Colonic mucosa (tissue), 4 donors: ENCODE results near the gene TMEM140. TPM values are rescaled to one million over a fixed set of nuclear protein-coding genes. Genes with fewer than 3 reads are reported as not detected.
A peak's percentile ranks its signal among the peaks of the same experiment; 100 is the strongest.
"Not testable (repeated sequence)": the region's sequence is repeated elsewhere in the genome, so short reads cannot be mapped to it uniquely, and the experiment has no call there.

Source experiments
- DNase-seq: peaks from one replicate; pipeline ENCODE4 v3.0.0-alpha.2; 2020
- H3K27ac ChIP-seq: fragments of 200-600 bp; one replicate; pipeline ENCODE4 v1.8.0; 2021
- H3K27me3 ChIP-seq: fragments of 200-600 bp; one replicate; pipeline ENCODE4 v1.8.0; 2021
- H3K36me3 ChIP-seq: fragments of 200-600 bp; one replicate; pipeline ENCODE4 v1.8.0; 2021
- H3K4me1 ChIP-seq: fragments of 200-600 bp; one replicate; pipeline ENCODE4 v1.8.0; 2021; ENCODE audit warnings: mild to moderate bottlenecking
- H3K4me3 ChIP-seq: fragments of 200-600 bp; one replicate; pipeline ENCODE4 v1.8.0; 2021
- H3K9ac ChIP-seq, 2 donors: one replicate each; pipeline ENCODE4 v1.7.0; 2013; ENCODE audit warnings: control low read depth in 2 of 2, low read depth in 2 of 2, low read length in 2 of 2
- H3K9me3 ChIP-seq: fragments of 200-600 bp; one replicate; pipeline ENCODE4 v1.8.0; 2021
- CTCF ChIP-seq: fragments of 200-600 bp; IDR thresholded peaks from one replicate; pipeline ENCODE4 v1.8.0; 2022; ENCODE audit warnings: antibody characterized with exemption, mild to moderate bottlenecking
- intact Hi-C: fragments of 100-400 bp; cut with DNase I; formaldehyde crosslinking; loops from one replicate; pipeline ENCODE4 v1.14.1; 2022
- total RNA-seq, 2 donors: library from RNA; stranded (reverse); fragmentation: NEBNext Ultra II Directional in 1 of 2; extraction: Animal tissue kit (Norgen Biotek cat#: 25700) in 1 of 2; gene quantifications; one replicate each; pipeline ENCODE4 v1.2.1, GENCODE V29; 2021
- donor health status: healthy.
- donor health status: DM: no; HTN: no; CAD: no.
- donor health status: DM: no; HTN: no; CAD: no.

The TMEM140 gene
- total RNA-seq, 2 donors from 2014 or later, result 3.8 to 11.9 TPM

GRCh38 chr7:135170998-135171481 lies 23.2 kb downstream of the TMEM140 start:
- peak overlapping the region; percentile 62 to 93 for H3K9ac ChIP-seq
- not testable (repeated sequence) for H3K4me1 ChIP-seq, H3K36me3 ChIP-seq, DNase-seq, H3K27me3 ChIP-seq, H3K9me3 ChIP-seq
- H3K4me3 ChIP-seq, result peak overlapping the region; percentile 86
- TF ChIP-seq CTCF, result peak; percentile 3
- intact Hi-C loops, result loop anchor here (10.0 kb wide), 1 partner anchor 486 kb away; no protein-coding TSS in a partner anchor
- peak overlapping the region; percentile 100 for H3K27ac ChIP-seq

- intact Hi-C loops, result loop anchor here (10.0 kb wide), 1 partner anchor 487 kb away; no protein-coding TSS in a partner anchor
- peak overlapping the region in 1 of 2 donors; percentile 19 for H3K9ac ChIP-seq
- not testable (repeated sequence) for H3K4me1 ChIP-seq, H3K36me3 ChIP-seq, DNase-seq, H3K4me3 ChIP-seq, H3K27me3 ChIP-seq, H3K9me3 ChIP-seq
- H3K27ac ChIP-seq, result peak overlapping the region; percentile 100
Observed at GRCh38 chr7:135171581-135172291, 23.9 kb downstream of the TMEM140 start.

- intact Hi-C loops, result loop anchor here (10.0 kb wide), 1 partner anchor 489 kb away; no protein-coding TSS in a partner anchor
- H3K4me1 ChIP-seq, H3K27ac ChIP-seq, H3K9ac ChIP-seq, H3K9me3 ChIP-seq, DNase-seq, H3K4me3 ChIP-seq, H3K27me3 ChIP-seq, H3K36me3 ChIP-seq: not testable (repeated sequence)
Observed at GRCh38 chr7:135173916-135174315, 26.0 kb downstream of the TMEM140 start.

GRCh38 chr7:135174941-135175340 lies 27.1 kb downstream of the TMEM140 start:
- Histone ChIP-seq H3K9me3 (no peaks in the 10 kb centered on the region), H3K4me3 (no peak overlapping the region), H3K27ac (no peak overlapping the region), H3K27me3 (no peaks in the 10 kb centered on the region), H3K9ac (no peak overlapping the region), H3K4me1 (no peaks in the 10 kb centered on the region), H3K36me3 (no peaks in the 10 kb centered on the region)
- TF ChIP-seq CTCF, result no peak
- intact Hi-C loops, result loop anchor here (10.0 kb wide), 1 partner anchor 490 kb away; no protein-coding TSS in a partner anchor
- no peak for DNase-seq

GRCh38 chr7:135175931-135176330 lies 28.1 kb downstream of the TMEM140 start:
- Histone ChIP-seq H3K4me1 (no peaks in the 10 kb centered on the region), H3K27ac (no peak overlapping the region), H3K9ac (no peak overlapping the region), H3K36me3 (no peaks in the 10 kb centered on the region), H3K9me3 (no peaks in the 10 kb centered on the region), H3K27me3 (no peaks in the 10 kb centered on the region), H3K4me3 (no peak overlapping the region)
- no peak for DNase-seq
- intact Hi-C loops, result loop anchor here (10.0 kb wide), 1 partner anchor 491 kb away; no protein-coding TSS in a partner anchor
- no peak for TF ChIP-seq CTCF

GRCh38 chr7:135177028-135177696 lies 29.3 kb downstream of the TMEM140 start:
- no peak overlapping the region for H3K27ac ChIP-seq
- TF ChIP-seq CTCF, result no peak
- intact Hi-C loops, result loop anchor here (10.0 kb wide), 1 partner anchor 492 kb away; no protein-coding TSS in a partner anchor
- no peaks in the 10 kb centered on the region for H3K36me3 ChIP-seq
- H3K9me3 ChIP-seq, result no peaks in the 10 kb centered on the region
- no peaks in the 10 kb centered on the region for H3K4me1 ChIP-seq
- H3K9ac ChIP-seq, result no peak overlapping the region
- DNase-seq, result no peak
- no peaks in the 10 kb centered on the region for H3K27me3 ChIP-seq
- no peak overlapping the region for H3K4me3 ChIP-seq
